HG02798 (cell line): ENCODE results near the gene NYNRIN.
A peak's percentile ranks its signal among the peaks of the same experiment; 100 is the strongest.

Source experiments
- ATAC-seq: cut with Tn5 transposase; IDR thresholded peaks from one replicate; pipeline ENCODE4 v1.9.1; 2021; ENCODE audit warnings: mild to moderate bottlenecking; ENCODE audit not compliant: unreplicated experiment, poor library complexity

Gene NYNRIN

DNA sequence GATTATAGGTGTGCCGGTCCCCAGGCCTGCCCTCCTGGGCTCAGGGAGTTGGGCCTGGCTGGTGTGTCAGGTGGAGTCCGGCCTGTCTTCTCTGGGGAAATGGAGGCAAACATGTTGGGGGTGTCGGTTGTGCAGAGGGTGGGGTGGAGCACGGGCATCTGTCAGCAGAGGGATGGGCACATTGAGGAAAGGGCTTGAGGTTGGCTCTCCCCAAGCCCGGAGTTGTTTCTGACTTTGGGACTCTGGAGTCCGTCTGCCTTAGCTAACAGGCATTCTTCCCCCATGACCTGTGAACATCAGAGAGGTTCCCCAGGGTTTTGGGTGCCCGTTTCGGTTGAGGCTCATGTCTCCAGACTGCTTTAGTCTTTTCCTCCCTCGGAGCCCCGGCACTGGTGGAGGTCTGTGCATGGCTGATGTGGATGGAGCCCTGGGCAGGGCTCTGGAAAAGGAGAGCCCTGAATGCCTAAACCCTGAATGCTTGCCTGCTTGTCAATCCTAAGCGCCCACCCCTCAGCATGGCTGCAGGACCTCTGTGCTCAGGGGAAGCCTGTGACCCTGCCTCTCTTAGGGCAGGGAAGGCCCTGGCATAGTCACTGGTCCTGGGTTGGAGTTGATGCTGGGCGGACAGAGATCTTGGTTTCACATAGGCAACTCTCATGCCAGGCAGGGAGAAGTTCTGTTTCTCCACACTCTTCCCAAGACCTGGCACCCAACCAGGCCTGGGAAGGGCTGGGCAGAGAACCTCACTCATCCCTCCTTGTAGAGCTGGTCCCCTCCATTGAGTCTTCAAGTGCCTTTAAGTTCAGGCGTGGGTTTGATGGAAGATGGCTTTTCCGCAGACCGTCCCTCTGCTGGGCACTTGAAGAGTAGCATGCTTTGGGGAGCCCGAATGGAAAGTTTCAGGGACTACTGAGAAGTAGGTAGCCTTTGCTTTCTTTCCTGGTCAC lies 12.9 kb downstream of the NYNRIN start:
- ATAC-seq = peak; percentile 66

DNA sequence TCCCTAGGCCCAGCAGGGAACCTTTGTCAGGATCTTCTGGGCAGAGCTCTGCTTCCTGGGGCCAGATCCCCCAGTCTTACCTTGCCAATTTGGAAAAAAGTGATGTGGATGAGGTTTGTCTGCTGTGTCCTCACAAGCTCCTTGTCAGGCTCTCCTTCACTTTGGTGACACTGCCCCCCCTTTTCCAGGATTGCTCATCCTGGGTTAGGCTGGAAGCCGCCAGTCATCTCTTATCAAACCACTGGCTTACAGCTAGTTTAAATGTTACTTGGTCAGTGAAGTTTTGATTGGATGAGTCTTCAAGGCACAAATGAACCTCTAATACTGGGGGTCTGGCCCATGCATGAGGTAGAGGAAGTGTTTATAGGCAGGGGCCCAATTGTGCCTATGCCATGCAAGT lies 15.3 kb downstream of the NYNRIN start:
- ATAC-seq = no peak

DNA sequence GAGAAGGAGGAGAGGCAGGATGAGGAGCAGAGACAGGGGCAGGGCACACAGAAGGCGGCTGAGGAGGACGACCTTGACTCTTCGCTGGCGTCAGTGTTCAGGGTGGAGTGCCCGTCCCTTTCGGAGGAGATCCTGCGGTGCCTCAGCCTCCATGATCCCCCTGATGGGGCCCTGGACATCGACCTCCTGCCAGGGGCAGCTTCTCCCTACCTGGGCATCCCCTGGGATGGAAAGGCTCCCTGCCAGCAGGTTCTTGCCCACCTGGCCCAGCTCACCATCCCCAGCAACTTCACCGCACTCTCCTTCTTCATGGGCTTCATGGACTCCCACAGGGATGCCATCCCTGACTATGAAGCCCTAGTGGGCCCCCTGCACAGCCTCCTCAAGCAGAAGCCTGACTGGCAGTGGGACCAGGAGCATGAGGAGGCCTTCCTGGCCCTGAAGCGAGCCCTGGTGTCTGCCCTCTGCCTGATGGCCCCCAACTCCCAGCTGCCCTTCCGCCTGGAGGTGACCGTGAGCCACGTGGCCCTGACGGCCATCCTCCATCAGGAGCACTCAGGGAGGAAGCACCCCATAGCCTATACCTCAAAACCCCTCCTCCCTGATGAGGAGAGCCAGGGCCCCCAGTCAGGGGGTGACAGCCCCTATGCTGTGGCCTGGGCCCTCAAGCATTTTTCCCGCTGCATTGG lies 16.1 kb downstream of the NYNRIN start:
- ATAC-seq = no peak

DNA sequence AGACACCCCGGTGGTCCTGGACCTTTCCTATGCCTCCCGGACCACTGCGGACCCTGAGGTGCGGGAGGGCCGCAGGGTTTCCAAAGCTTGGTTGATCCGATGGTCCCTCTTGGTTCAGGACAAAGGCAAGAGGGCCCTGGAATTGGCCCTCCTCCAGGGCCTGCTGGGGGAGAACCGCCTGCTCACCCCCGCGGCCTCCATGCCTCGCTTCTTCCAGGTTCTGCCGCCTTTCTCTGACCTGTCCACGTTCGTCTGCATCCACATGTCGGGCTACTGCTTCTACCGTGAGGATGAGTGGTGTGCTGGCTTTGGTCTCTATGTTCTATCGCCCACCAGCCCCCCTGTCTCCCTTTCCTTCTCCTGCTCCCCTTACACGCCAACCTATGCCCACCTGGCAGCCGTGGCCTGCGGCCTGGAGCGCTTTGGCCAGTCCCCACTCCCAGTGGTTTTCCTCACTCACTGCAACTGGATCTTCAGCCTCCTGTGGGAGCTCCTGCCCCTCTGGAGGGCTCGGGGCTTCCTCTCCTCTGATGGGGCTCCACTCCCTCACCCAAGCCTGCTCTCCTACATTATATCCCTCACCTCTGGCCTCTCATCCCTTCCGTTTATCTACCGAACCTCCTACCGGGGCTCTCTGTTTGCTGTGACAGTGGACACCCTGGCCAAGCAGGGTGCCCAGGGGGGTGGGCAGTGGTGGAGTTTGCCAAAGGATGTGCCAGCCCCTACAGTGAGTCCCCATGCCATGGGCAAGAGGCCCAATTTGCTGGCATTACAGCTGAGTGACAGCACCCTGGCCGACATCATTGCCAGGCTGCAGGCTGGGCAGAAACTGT lies 16.8 kb downstream of the NYNRIN start:
- no peak for ATAC-seq

DNA sequence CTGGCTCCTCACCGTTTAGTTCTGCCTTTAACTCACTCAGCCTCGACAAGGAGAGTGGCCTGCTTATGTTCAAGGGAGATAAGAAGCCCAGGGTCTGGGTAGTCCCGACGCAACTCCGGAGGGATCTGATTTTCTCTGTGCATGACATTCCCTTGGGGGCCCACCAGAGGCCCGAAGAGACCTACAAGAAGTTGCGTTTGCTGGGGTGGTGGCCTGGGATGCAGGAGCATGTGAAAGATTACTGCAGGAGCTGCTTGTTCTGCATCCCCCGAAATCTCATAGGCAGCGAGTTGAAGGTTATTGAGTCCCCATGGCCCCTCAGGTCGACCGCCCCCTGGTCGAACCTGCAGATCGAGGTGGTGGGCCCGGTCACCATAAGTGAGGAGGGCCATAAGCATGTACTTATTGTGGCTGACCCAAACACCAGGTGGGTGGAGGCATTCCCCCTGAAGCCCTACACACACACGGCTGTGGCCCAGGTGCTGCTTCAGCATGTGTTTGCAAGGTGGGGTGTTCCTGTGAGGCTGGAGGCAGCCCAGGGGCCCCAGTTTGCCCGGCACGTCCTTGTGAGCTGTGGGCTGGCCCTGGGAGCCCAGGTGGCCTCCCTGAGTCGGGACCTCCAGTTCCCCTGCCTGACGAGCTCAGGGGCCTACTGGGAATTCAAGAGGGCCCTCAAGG lies 17.6 kb downstream of the NYNRIN start:
- no peak for ATAC-seq

DNA sequence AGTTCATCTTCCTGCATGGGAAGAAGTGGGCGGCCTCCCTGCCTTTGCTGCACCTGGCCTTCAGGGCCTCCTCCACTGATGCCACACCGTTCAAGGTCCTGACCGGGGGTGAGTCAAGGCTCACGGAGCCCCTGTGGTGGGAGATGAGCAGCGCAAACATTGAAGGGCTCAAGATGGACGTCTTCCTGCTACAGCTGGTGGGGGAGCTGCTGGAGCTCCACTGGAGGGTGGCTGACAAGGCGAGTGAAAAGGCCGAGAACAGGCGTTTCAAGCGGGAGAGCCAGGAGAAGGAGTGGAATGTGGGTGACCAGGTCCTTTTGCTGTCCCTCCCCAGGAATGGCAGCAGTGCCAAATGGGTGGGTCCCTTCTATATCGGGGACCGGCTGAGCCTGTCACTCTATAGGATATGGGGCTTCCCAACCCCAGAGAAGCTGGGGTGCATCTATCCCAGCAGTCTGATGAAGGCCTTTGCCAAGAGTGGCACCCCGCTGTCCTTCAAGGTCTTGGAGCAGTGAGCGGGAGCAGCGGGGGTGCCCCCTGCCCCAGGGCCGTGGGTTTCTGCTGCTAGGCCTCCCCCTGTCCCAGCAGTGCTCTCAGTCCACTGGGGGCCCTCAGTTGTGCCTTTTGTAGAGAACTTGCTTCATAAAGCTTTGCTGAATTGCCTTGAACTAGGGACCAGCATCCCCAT lies 18.3 kb downstream of the NYNRIN start:
- ATAC-seq = no peak

DNA sequence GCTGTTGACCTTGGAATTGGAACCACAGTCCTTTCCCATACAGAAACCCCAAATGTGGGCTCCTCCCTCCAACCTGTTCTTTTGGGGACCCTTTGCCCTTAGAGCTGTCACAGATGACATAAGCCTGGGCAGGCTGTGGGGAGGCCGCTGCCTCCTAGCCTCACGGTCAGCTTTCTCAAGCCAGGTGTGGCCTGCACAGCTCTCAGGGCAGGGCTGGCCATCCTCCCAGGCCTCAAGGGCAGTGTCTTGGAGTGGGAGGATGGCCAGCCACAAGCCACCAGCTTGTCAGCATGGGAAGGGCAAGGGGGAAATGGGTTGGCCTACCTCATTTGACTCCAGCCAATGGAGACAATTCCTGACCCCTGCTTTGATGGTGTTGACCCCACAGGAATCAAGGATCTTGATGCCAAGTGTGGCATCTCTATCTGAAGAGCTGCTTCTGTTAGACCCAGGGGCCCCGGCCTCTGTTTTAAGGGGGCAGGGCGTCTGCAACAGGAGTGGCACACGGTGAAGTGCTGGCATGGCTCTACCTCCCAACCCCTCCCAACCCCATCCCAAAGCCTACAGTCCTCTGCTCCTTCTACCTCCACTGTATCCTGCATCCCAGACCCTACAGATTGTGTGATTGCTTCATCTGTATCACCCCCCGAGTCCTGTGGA lies 19.2 kb downstream of the NYNRIN start:
- ATAC-seq = no peak

DNA sequence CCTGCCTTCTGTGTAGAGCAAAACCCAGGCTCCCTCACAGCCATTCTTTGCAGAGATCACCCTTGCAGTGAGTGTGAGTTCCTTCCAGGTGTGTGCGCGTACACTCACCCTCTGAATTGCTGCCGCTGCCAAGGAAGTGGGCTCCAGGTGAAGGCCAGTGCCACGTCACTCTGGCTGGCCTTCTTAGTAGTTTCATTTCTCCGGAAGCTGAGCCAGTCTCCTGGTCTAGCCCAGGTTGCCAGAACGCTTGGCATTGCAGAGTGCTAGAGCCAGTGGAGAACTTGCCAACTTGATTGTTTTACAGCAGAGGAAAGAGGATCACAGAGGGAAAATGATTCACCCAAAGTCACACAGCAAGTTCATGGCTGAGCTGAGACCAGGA lies 19.7 kb downstream of the NYNRIN start:
- ATAC-seq = no peak

DNA sequence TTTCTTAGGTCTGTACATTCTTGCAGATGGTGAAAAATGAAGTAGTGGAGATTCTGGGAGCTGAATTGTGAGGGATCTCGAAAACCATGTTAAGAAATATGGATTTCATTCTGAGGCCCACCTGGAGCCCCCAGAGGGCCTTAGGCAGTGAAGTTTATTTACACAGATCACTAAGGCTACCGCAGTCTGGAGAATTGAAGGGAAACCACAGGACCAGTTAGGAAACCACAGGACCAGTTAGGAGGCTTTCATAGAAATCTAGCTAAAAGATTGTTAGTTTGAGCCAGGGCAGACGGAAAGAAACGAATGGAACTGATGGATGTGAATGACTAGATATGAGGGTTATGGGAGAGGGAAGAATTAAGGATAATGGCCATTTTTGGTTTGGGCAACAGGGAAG lies 23.5 kb downstream of the NYNRIN start:
- ATAC-seq = no peak

DNA sequence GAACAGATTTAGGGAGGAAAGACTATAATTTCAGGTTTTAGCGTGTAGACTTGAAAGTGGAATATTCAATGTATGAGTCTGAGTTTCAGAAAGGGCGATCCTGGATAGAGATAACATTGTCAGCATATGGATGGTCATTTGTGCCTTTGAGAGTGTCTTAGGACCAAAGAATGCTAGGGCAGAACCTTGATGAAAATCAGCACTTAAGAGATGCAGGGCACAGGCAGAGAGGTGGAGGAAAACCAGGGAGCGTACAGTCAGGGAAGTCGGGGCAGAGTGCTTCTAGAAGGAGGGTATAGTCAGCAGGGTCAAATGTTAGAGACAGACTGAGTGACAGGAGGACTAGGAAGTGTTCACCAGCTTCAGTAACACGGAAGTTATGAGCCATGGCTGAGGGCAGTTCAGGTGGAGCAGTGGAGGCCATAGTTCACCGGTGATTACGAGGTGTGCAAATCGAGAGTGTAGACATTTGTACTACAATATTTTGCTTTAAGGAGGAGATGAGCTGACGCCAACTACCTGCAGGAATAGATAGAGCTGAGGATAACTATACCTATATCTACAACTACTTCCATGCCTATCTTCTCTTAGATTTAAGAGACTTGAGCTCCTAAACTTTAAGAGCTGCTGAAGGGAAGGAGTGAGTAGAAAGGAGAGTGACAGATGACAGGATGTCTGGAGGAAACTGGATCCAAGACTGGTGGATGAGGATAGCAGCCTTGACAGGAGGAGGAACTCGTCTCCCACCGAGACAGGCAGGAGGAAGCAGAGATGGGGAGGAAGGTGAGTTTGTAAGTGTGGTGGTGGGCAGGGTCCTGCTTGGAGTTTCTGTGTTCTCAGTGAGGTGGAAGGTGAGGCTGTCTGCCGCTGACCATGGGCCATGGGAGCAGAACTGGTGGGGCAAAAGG lies 24.1 kb downstream of the NYNRIN start:
- ATAC-seq = no peak

DNA sequence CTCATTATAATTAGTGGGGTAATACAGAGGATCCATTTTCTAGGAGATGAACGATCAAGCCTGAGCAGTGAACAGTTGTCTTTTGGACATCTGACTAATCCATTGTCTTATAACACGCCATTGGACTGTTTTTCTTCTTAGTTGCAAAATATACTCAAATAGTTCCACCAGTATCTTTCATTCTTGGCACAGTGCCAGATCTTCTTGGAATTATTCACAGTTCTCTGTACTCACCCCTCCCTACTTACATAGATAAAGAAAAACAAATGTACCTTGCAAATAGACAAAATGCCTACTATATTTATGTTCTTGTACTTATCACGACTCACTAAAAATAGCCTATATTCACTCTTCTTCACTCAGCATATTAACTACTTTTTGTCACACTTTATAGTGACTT lies 26.9 kb downstream of the NYNRIN start:
- ATAC-seq = no peak

DNA sequence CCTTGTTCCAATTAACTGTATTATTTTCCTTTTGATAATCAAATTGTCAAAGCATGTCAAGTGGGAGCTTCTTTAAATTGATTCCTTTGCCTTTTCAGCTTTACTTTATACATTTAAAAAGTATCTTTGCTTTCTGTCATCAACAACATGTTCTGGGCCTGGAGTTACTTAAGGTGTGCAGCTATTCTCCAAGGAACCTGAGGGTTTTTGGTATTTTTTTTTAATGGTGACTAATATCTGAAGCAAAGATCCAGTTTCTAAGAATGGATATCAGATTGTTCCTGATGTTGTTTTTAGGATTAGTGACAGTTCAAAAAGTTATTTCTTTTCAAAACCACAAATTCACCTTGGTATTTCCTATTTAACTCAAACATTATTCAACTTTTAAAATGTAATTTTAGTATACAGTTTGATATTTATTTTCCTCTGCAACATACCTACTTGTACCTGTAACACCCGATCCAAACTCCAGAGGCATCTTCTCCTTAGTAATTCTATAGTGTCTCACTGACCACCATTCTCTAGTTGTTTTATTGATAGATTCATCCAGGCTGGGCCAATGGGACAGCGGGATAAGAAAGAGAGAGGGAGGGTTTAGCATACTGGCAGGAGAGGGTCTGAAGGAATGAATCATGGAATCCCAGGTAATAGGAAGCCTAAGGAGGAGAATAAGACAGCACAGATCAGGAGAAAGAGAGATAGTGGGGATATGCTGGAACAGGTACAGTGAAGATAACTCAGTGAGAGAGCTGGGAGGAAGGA lies 27.5 kb downstream of the NYNRIN start:
- no peak for ATAC-seq

DNA sequence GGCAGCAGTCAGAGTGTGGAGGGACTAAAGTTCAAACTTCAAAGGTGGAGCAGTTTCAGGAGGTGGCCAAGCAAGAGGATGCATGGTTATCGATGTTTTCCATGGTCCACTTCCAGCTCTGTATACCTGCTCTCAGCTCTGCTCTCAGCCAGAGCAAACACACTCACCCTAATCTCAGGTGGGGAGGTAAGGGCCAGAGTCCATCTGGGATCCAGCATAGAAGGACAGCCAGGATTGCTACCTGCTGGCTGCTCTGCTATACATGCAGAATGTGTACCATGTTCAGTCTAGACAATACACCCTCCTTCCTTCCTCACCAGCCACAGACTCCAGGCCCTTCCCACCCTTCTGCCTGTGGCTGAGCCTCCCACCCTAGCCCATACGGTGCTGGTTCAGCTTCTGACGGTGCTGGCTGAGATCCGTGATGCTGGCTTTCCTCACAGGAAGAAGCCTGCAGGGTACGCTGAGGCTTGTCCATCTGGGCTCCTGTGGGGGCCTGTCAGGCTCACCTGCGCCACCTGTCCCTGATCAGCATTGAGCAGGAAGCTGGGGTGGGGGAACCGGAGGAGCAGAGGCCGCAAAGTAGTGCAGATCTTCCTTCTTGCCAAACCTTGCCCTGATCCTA lies 28.2 kb downstream of the NYNRIN start:
- ATAC-seq = no peak

DNA sequence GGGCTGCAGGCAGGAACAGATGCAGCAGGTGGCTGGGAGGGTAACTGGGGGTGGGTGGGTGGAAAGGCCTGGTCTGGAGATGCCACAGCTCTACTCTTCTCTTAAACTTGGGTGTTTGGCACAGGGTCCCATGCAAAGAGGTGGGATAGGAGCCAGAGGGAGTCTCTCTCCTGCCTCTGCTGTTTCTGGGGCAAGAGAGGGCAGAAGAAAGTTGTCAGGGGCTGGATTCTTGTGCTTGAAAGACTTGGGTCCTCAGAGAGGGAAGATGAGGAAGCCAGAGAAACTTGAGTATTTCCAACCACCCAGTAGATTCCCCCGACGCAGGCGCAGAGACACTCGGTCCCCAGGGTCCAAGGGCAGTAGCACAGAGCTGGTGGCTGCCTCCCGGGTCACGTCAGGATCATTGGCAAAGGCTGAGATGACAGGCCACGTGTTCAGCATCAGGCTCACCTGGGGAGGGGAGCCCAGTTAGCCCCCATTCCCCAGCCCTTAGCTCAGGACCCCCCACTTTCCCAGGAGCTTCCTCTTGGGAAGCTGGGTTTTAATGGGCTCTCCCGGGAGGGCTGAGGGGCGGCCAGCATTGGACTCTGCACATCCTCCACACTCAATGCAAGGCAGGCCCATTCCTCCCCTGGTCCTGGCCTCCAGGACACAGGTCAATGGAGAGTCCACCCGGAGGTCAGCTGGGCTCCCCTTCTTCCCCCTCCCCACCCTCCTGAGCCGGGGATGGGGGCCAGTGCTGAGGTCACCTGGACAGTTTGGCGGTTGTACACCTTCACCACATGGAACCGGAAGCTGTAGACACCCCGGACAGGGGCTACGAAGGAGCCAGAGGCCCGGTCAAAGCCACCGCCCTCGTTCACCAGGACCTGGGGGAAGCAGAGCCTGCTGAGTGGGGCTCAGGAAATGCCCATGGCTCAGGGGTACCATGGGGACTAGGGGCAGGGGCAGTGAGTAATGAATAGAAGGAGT lies 29.0 kb downstream of the NYNRIN start:
- no peak for ATAC-seq

DNA sequence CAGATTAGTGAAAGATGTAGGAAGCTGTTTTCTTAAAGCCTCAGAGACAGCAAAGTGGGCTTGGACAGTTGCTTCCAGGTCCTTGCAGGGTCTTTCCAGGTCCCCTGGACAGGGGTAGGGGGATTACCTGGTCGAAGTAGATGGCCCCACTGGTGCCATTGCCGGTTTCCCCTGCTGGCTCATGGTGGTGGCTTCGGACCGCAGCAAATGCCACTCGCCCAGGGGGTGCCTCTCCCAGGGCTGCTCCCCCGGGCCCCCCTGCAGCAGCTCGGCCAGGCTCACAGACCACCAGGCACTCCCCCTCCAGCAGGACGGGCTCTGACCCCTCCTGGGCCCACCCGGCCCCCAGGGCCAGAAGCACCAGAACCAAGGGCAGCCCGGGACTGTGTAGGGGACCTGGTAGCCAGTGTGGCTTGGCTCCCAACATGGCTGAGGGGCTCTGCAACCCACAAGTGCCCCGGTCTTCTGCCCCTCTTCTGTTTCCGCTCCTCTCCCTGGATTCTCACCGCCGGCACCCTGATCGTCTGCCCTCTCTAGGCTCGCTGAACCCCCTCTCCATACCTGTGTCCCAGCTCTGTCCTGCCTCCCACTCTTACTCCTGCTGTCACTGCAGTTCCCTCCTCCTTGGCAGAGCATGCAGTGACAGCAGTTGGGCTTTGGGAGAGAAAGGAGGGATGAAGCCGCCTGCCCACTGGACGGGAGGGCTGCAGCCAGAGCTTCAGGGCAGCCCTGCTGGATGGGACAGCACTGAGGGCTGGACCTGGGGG lies 30.0 kb downstream of the NYNRIN start:
- no peak for ATAC-seq
